Measurements from ENCODE around the gene TALDO1.
A peak's percentile ranks its signal among the peaks of the same experiment; 100 is the strongest.

DNA sequence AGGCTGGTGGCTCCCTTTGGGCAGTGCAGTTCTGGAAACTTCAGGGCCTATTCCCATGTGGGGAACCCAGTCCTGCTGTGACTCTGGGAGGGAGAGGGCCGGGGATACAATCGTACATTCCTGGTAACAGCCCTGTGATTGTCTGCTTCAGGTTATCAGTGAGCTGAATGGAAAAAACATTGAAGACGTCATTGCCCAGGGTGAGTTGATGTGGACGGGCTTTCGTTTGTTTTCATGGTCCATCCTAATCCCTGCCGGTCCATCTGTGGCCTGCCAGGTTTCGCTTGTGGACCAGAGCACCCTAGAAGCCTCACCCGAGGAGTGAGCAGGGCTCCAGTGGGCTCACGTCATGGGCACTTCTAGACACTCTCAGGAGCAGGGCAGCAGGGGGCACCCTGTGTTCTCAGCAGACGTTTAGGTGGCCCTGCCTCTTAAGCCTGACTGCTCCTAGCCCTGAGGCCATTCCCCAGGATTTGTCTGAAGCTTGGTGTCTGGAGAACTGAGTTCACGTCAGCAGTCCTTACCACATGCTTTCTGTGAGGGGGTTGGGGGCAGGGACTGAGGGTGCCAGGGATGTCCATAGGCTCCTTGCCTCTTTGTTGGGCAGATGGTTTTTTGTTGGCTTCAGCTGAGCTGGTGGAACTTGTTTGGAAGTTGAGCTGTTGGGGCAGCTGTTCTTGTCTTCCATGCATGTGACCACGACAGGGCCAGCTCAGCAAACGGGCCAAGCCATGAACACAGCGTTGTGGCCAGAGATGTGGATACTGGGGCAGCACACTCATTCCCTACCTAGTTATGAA lies 64.4 kb downstream of the TALDO1 start:
- TF ChIP-seq, protein P1, sequence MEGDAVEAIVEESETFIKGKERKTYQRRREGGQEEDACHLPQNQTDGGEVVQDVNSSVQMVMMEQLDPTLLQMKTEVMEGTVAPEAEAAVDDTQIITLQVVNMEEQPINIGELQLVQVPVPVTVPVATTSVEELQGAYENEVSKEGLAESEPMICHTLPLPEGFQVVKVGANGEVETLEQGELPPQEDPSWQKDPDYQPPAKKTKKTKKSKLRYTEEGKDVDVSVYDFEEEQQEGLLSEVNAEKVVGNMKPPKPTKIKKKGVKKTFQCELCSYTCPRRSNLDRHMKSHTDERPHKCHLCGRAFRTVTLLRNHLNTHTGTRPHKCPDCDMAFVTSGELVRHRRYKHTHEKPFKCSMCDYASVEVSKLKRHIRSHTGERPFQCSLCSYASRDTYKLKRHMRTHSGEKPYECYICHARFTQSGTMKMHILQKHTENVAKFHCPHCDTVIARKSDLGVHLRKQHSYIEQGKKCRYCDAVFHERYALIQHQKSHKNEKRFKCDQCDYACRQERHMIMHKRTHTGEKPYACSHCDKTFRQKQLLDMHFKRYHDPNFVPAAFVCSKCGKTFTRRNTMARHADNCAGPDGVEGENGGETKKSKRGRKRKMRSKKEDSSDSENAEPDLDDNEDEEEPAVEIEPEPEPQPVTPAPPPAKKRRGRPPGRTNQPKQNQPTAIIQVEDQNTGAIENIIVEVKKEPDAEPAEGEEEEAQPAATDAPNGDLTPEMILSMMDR (IDR thresholded peaks at IDR 0.05): peak; percentile 10; the same call in 1 of the 2 replicates
- TF ChIP-seq RFX5 (IDR thresholded peaks at IDR 0.05; ENCODE audit: low read length): no peak
- TF ChIP-seq POLR2AphosphoS5 (IDR thresholded peaks at IDR 0.05; ENCODE audit: low read depth, low read length): peak; percentile 42
- TF ChIP-seq TAF1 (IDR thresholded peaks at IDR 0.05; ENCODE audit: borderline replicate concordance, low read depth, low read length): no peak
- TF ChIP-seq EP300 (IDR thresholded peaks at IDR 0.05; ENCODE audit: borderline replicate concordance in 1 of 2, low read depth in 1 of 2, low read length in 1 of 2): no peak
- TF ChIP-seq, protein P2, sequence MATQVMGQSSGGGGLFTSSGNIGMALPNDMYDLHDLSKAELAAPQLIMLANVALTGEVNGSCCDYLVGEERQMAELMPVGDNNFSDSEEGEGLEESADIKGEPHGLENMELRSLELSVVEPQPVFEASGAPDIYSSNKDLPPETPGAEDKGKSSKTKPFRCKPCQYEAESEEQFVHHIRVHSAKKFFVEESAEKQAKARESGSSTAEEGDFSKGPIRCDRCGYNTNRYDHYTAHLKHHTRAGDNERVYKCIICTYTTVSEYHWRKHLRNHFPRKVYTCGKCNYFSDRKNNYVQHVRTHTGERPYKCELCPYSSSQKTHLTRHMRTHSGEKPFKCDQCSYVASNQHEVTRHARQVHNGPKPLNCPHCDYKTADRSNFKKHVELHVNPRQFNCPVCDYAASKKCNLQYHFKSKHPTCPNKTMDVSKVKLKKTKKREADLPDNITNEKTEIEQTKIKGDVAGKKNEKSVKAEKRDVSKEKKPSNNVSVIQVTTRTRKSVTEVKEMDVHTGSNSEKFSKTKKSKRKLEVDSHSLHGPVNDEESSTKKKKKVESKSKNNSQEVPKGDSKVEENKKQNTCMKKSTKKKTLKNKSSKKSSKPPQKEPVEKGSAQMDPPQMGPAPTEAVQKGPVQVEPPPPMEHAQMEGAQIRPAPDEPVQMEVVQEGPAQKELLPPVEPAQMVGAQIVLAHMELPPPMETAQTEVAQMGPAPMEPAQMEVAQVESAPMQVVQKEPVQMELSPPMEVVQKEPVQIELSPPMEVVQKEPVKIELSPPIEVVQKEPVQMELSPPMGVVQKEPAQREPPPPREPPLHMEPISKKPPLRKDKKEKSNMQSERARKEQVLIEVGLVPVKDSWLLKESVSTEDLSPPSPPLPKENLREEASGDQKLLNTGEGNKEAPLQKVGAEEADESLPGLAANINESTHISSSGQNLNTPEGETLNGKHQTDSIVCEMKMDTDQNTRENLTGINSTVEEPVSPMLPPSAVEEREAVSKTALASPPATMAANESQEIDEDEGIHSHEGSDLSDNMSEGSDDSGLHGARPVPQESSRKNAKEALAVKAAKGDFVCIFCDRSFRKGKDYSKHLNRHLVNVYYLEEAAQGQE (IDR thresholded peaks at IDR 0.05; ENCODE audit: low read depth, low read length): no peak
- no peak for TF ChIP-seq GABPA (IDR thresholded peaks at IDR 0.05; ENCODE audit: low read depth)
- TF ChIP-seq RAD21 (IDR thresholded peaks at IDR 0.05; ENCODE audit: low read length): no peak; the same call in 1 of the 2 replicates
- no peak for TF ChIP-seq JUND (IDR thresholded peaks at IDR 0.05)
- TF ChIP-seq EZH2phosphoT487 (IDR thresholded peaks at IDR 0.05; ENCODE audit: borderline replicate concordance, low read depth): no peak
- TF ChIP-seq, protein P3, sequence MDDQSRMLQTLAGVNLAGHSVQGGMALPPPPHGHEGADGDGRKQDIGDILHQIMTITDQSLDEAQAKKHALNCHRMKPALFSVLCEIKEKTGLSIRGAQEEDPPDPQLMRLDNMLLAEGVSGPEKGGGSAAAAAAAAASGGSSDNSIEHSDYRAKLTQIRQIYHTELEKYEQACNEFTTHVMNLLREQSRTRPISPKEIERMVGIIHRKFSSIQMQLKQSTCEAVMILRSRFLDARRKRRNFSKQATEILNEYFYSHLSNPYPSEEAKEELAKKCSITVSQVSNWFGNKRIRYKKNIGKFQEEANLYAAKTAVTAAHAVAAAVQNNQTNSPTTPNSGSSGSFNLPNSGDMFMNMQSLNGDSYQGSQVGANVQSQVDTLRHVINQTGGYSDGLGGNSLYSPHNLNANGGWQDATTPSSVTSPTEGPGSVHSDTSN (IDR thresholded peaks at IDR 0.05): no peak
- TF ChIP-seq, protein P4, sequence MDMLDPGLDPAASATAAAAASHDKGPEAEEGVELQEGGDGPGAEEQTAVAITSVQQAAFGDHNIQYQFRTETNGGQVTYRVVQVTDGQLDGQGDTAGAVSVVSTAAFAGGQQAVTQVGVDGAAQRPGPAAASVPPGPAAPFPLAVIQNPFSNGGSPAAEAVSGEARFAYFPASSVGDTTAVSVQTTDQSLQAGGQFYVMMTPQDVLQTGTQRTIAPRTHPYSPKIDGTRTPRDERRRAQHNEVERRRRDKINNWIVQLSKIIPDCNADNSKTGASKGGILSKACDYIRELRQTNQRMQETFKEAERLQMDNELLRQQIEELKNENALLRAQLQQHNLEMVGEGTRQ (IDR thresholded peaks at IDR 0.05; ENCODE audit: borderline replicate concordance, low read depth, low read length): no peak

Data from SK-N-SH (cell line).